Measurements from ENCODE around the gene RBM15B. TPM values are rescaled to one million over a fixed set of nuclear protein-coding genes. Genes with fewer than 3 reads are reported as not detected.

The RBM15B gene
- total RNA-seq, 3 donors from 2014 or later, result 24.6 to 32.5 (median 28.7) TPM

DNA sequence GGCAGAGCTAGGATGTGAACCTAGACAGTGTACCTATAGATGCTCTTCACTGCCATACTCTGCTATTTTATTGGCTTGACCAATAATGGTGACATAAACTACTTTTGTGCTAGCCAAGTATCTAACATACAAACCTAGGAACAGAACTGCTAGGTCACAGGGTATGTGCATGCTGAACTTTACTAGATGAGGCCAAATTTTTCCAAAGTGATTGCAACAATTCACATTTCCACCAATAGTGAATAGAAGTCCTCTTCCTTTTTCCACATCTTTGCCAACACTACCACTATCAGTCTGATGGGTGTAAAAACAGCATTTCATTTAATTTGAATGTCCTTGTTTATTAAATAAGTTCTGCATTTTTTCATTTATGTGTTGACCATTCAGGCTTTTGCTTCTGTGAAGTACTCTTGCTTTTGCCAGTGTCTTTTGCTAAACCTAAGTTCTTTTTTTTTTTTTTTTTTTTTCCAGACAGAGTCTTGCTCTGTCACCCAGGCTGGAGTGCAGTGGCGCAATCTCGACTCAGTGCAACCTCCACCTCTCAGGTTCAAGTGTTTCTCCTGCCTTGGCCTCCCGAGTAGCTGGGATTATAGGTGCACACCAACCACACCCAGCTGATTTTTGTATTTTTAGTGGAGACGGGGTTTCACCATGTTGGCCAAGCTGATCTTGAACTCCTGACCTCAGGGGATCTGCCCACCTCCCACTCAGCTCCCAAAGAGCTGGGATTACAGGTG, 54.6 kb downstream of the RBM15B start:
- intact Hi-C loops (cut with DNase I; ENCODE audit: low total_unique reads), result no loop called here
- no peak for TF ChIP-seq CTCF (IDR thresholded peaks at IDR 0.05)
- TF ChIP-seq POLR2AphosphoS5 (IDR thresholded peaks at IDR 0.05), result no peak
- no peak for TF ChIP-seq POLR2A (IDR thresholded peaks at IDR 0.05)

More for the DNA sequence above, 54.6 kb downstream of the RBM15B start:
- DNase-seq (ENCODE audit: low spot score in 2 of 2), result no peak
- Histone ChIP-seq H3K27me3 (no peaks in the 10 kb centered on the region), H3K36me3 (no peaks in the 10 kb centered on the region), H3K4me1 (no peaks in the 10 kb centered on the region), H3K4me3 (no peak overlapping the region), H3K9me3 (no peaks in the 10 kb centered on the region), H3K27ac (no peak overlapping the region)

Other genes with a start within 250 kb of the RBM15B start
- gene MANF, start 6.0 kb upstream of the RBM15B start, total RNA-seq, result 10 to 100 TPM; 34.2 to 80.6 (median 40.0) TPM
- gene DCAF1, start 108.7 kb downstream of the RBM15B start, total RNA-seq, result 10 to 100 TPM; 19.0 to 30.0 (median 22.3) TPM
- gene RAD54L2, start 147.4 kb downstream of the RBM15B start, total RNA-seq, result 10 to 100 TPM; 20.2 to 28.5 (median 22.6) TPM